WI38 (cell line): ENCODE measurements around the gene OMA1.

Source experiments
- H3K4me3 ChIP-seq: 2 replicates; pipeline ENCODE4 v1.5.1; 2011; ENCODE audit warnings: low read depth, mild to moderate bottlenecking, control low read depth, low read length
- CTCF ChIP-seq: IDR thresholded peaks from 2 replicates; pipeline ENCODE4 v1.5.1; 2012; ENCODE audit warnings: low read depth, mild to moderate bottlenecking, control low read depth, low read length

Gene OMA1

GRCh38 chr1:58546520-58547308 lies at the start of gene OMA1:
Gene OMA1 (minus strand): TSS chr1:58546726. CDS start chr1:58539294, 7,432 bp downstream.
- TF ChIP-seq CTCF = peak; percentile 96
- peak within 1 kb of the TSS; percentile 68 for H3K4me3 ChIP-seq

- no peak for TF ChIP-seq CTCF
- no peak overlapping the region for H3K4me3 ChIP-seq
These were observed 48.0 kb upstream of the OMA1 start for GRCh38 chr1:58594546-58594945.

- no peak for TF ChIP-seq CTCF
- no peak overlapping the region for H3K4me3 ChIP-seq
These were observed 46.1 kb upstream of the OMA1 start for GRCh38 chr1:58592522-58593134.

- TF ChIP-seq CTCF = no peak
- H3K4me3 ChIP-seq = no peak overlapping the region
These were observed 45.3 kb upstream of the OMA1 start for GRCh38 chr1:58591806-58592205.

GRCh38 chr1:58590019-58590418 lies 43.5 kb upstream of the OMA1 start:
- no peak for TF ChIP-seq CTCF
- H3K4me3 ChIP-seq = no peak overlapping the region

GRCh38 chr1:58588396-58588795 lies 41.9 kb upstream of the OMA1 start:
- TF ChIP-seq CTCF = no peak
- no peak overlapping the region for H3K4me3 ChIP-seq

- H3K4me3 ChIP-seq = no peak overlapping the region
- TF ChIP-seq CTCF = no peak
These were observed 41.1 kb upstream of the OMA1 start for GRCh38 chr1:58587667-58588066.
